SK-N-SH (cell line): ENCODE measurements around the gene TCF12. TPM values are rescaled to one million over a fixed set of nuclear protein-coding genes. Genes with fewer than 3 reads are reported as not detected.

Experiments
- CTCF ChIA-PET: fragments of 300-600, 350-600 bp; formaldehyde crosslinking; extraction: SDS; loops from one replicate; lab custom pipeline; 2021; lab: Yijun Ruan, JAX
- POLR2A ChIA-PET: fragments of 350-600 bp; sonication (Branson Sonifier 250); formaldehyde crosslinking; extraction: SDS; loops from one replicate; lab custom pipeline; 2020; ENCODE audit warnings: antibody characterized with exemption, inconsistent platforms; lab: Yijun Ruan, JAX
- DNase-seq: peaks from one replicate; pipeline ENCODE4 v3.0.0; 2012
- H2AFZ ChIP-seq: fragments of 200-600 bp; sonication (generic); 2 replicates; pipeline ENCODE4 v1.8.1; 2016; ENCODE audit warnings: antibody characterized with exemption, mild to moderate bottlenecking, low read depth
- H3F3A ChIP-seq: fragments of 200-600 bp; sonication (generic); replicated peaks from 2 replicates; pipeline ENCODE3; 2016; ENCODE audit warnings: antibody characterized with exemption, mild to moderate bottlenecking; ENCODE audit not compliant: insufficient read depth
- H3K27ac ChIP-seq, 2 experiments: fragments of 200-500 bp in 1 of 2; fragments of 200-600 bp in 1 of 2; sonication (Bioruptor generic) in 1 of 2; sonication (generic), shearing (Covaris generic) in 1 of 2; 2 replicates each; pipeline versions ENCODE4 v1.5.1 to v1.6.1; 2014 to 2016; ENCODE audit warnings: low read depth in 2 of 2, inconsistent platforms in 1 of 2, low read length in 1 of 2, mild to moderate bottlenecking in 1 of 2, mixed read lengths in 1 of 2
- H3K27me3 ChIP-seq: fragments of 200-600 bp; sonication (generic), shearing (Covaris generic); 2 replicates; pipeline ENCODE4 v1.6.1; 2016; ENCODE audit warnings: mixed run types; ENCODE audit not compliant: insufficient read depth
- H3K36me3 ChIP-seq, 2 experiments: fragments of 200-500 bp in 1 of 2; fragments of 200-600 bp in 1 of 2; sonication (Bioruptor generic) in 1 of 2; sonication (generic) in 1 of 2; replicated peaks in 1 of 2; 2 replicates each; pipeline versions ENCODE3 to v1.5.1; 2014 to 2016; ENCODE audit warnings: low read length in 1 of 2, mild to moderate bottlenecking in 1 of 2; ENCODE audit not compliant: insufficient read depth in 2 of 2, control insufficient read depth in 1 of 2
- H3K4me1 ChIP-seq, 2 experiments: fragments of 200-500 bp in 1 of 2; fragments of 200-600 bp in 1 of 2; sonication (Bioruptor generic) in 1 of 2; sonication (generic), shearing (Covaris generic) in 1 of 2; 2 replicates each; pipeline versions ENCODE4 v1.5.1 to v1.6.1; 2014 to 2016; ENCODE audit warnings: low read depth in 1 of 2, low read length in 1 of 2, mixed run types in 1 of 2; ENCODE audit not compliant: insufficient read depth in 2 of 2, control insufficient read depth in 1 of 2
- H3K4me2 ChIP-seq: fragments of 200-600 bp; sonication (generic), shearing (Covaris generic); 2 replicates; pipeline ENCODE4 v1.6.1; 2017; ENCODE audit warnings: mixed run types
- H3K4me3 ChIP-seq, 2 experiments: fragments of 200-500 bp in 1 of 2; fragments of 200-600 bp in 1 of 2; sonication (Bioruptor generic) in 1 of 2; sonication (generic), shearing (Covaris generic) in 1 of 2; 2 replicates each; pipeline versions ENCODE4 v1.5.1 to v1.8.1; 2014 to 2016; ENCODE audit warnings: low read depth in 2 of 2, inconsistent platforms in 1 of 2, low read length in 1 of 2, mild to moderate bottlenecking in 1 of 2, mixed read lengths in 1 of 2, moderate library complexity in 1 of 2
- H3K79me2 ChIP-seq: fragments of 200-600 bp; sonication (generic); 2 replicates; pipeline ENCODE4 v1.8.1; 2017; ENCODE audit warnings: mild to moderate bottlenecking; ENCODE audit not compliant: insufficient read depth
- H3K9ac ChIP-seq: fragments of 200-600 bp; sonication (generic); 2 replicates; pipeline ENCODE4 v1.6.1; 2017; ENCODE audit warnings: mixed run types
- H3K9me2 ChIP-seq: fragments of 200-600 bp; sonication (generic); 2 replicates; pipeline ENCODE4 v1.6.1; 2017; ENCODE audit warnings: mixed run types
- H3K9me3 ChIP-seq: fragments of 200-600 bp; sonication (generic); 2 replicates; pipeline ENCODE4 v1.6.1; 2017; ENCODE audit warnings: mixed run types, mild to moderate bottlenecking, moderate library complexity
- H4K20me1 ChIP-seq: fragments of 200-600 bp; sonication (generic); 2 replicates; pipeline ENCODE4 v1.6.1; 2017; ENCODE audit warnings: mild to moderate bottlenecking, mixed run types; ENCODE audit not compliant: insufficient read depth
- EP300 ChIP-seq, 2 experiments: IDR thresholded peaks; 2 replicates each; pipeline versions ENCODE4 v1.4.0 to v1.6.1; 2012; ENCODE audit warnings: borderline replicate concordance in 1 of 2, low read depth in 1 of 2, low read length in 1 of 2
- EZH2phosphoT487 ChIP-seq: fragments of 200-600 bp; sonication (generic); IDR thresholded peaks from 2 replicates; pipeline ENCODE4 v1.6.1; 2017; ENCODE audit warnings: low read depth, mixed run types, mild to moderate bottlenecking, antibody characterized with exemption, moderate library complexity, borderline replicate concordance
- GATA2 ChIP-seq: sonication (generic); formaldehyde crosslinking; IDR thresholded peaks from 2 replicates; pipeline ENCODE4 v1.5.0; 2020; ENCODE audit warnings: mild to moderate bottlenecking, missing genetic modification reagents
- MEF2A ChIP-seq: IDR thresholded peaks from 2 replicates; pipeline ENCODE4 v1.4.0; 2012; ENCODE audit warnings: low read depth, borderline replicate concordance
- NRF1 ChIP-seq: IDR thresholded peaks from 2 replicates; pipeline ENCODE4 v1.6.1; 2012; ENCODE audit warnings: low read depth, mild to moderate bottlenecking, low read length
- POLR2AphosphoS5 ChIP-seq: IDR thresholded peaks from 2 replicates; pipeline ENCODE4 v1.6.1; 2012; ENCODE audit warnings: low read depth, low read length
- RFX5 ChIP-seq: IDR thresholded peaks from 2 replicates; pipeline ENCODE4 v1.6.1; 2012; ENCODE audit warnings: mild to moderate bottlenecking, improper control_type of control experiment, low read length
- RXRA ChIP-seq: IDR thresholded peaks from 2 replicates; pipeline ENCODE4 v1.4.0; 2012; ENCODE audit warnings: low read depth, mild to moderate bottlenecking, borderline replicate concordance
- TEAD4 ChIP-seq: IDR thresholded peaks from 2 replicates; pipeline ENCODE4 v1.4.0; 2012; ENCODE audit warnings: mild to moderate bottlenecking, borderline replicate concordance; ENCODE audit not compliant: insufficient read depth
- WGBS: methylation state at CpG from one replicate; pipeline ENCODE4 v1.1.6; 2017; ENCODE audit warnings: low lambda C conversion rate; 5-methylcytosine and 5-hydroxymethylcytosine counted together
- polyA plus RNA-seq, 3 experiments: library from polyadenylated mRNA; depleted of rRNA; stranded (reverse); fragments of >200 nt; gene quantifications; 2 replicates each; pipeline ENCODE4 v1.2.3, GENCODE V29; 2012
- TF ChIP-seq, protein P1 (sequence below): IDR thresholded peaks from 2 replicates; pipeline ENCODE4 v1.4.0; 2012; ENCODE audit warnings: low read depth, borderline replicate concordance
- TF ChIP-seq, protein P2 (sequence below): IDR thresholded peaks from 2 replicates; pipeline ENCODE4 v1.4.0; 2012; ENCODE audit warnings: low read depth, borderline replicate concordance
- TF ChIP-seq, protein P3 (sequence below): IDR thresholded peaks from 2 replicates; pipeline ENCODE4 v1.4.0; 2012; ENCODE audit warnings: low read depth
- TF ChIP-seq, protein P4 (sequence below): IDR thresholded peaks from 2 replicates; pipeline ENCODE4; 2012
- TF ChIP-seq, protein P5 (sequence below): fragments of 150-350 bp; IDR thresholded peaks from 2 replicates; pipeline ENCODE4 v1.6.1; 2016; ENCODE audit warnings: mild to moderate bottlenecking, low read depth, low read length
- TF ChIP-seq, protein P6 (sequence below): fragments of 150-350 bp; IDR thresholded peaks from 2 replicates; pipeline ENCODE4 v1.6.1; 2017; ENCODE audit warnings: antibody characterized with exemption, low read length, low read depth, borderline replicate concordance

Gene TCF12
- polyA plus RNA-seq, 1 of the 3 experiments (the other 2 are of a cell fraction): 49.6 TPM

DNA sequence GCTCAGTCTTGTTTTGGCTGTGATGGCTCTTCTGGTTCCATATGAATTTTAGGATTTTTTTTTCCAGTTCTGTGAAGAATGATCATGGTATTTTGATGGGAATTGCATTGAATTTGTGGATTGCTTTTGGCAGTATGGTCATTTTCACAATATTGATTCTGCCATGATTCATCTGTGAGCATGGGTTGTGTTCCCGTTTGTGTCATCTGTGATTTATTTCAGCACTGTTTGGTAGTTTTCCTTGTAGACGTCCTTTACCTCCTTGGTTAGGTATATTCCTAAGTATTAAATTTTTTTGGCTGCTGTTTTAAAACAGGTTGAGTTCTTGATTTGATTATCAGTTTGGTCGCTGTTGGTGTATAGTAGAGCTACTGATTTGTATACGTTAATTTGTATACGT, 18.5 kb downstream of the TCF12 start:
- TF ChIP-seq, protein P1, sequence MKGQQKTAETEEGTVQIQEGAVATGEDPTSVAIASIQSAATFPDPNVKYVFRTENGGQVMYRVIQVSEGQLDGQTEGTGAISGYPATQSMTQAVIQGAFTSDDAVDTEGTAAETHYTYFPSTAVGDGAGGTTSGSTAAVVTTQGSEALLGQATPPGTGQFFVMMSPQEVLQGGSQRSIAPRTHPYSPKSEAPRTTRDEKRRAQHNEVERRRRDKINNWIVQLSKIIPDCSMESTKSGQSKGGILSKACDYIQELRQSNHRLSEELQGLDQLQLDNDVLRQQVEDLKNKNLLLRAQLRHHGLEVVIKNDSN: no peak
- POLR2A ChIA-PET: no interaction called here
- WGBS: 86% methylated on average over 5 of the region's 5 CpGs
- peaks cover 99% of the 10 kb centered on the region for H3K79me2 ChIP-seq
- no peak overlapping the region for H3K4me3 ChIP-seq
- H3K9me3 ChIP-seq: no peaks in the 10 kb centered on the region
- DNase-seq: no peak
- H3K36me3 ChIP-seq: peaks cover under 1 to 40% of the 10 kb centered on the region in 2 experiments
- no peak overlapping the region for H3K4me2 ChIP-seq
- H3K27ac ChIP-seq: no peak overlapping the region
- H3F3A ChIP-seq: peaks cover 5% of the 10 kb centered on the region
- H3K4me1 ChIP-seq: peaks cover 0 to 6% of the 10 kb centered on the region in 2 experiments; a peak in 2 of 4 replicates
- peaks cover 56% of the 10 kb centered on the region for H4K20me1 ChIP-seq
- CTCF ChIA-PET: no interaction called here
- no peak overlapping the region for H2AFZ ChIP-seq
- no peaks in the 10 kb centered on the region for H3K9me2 ChIP-seq
- no peak overlapping the region for H3K9ac ChIP-seq
- no peaks in the 10 kb centered on the region for H3K27me3 ChIP-seq

DNA sequence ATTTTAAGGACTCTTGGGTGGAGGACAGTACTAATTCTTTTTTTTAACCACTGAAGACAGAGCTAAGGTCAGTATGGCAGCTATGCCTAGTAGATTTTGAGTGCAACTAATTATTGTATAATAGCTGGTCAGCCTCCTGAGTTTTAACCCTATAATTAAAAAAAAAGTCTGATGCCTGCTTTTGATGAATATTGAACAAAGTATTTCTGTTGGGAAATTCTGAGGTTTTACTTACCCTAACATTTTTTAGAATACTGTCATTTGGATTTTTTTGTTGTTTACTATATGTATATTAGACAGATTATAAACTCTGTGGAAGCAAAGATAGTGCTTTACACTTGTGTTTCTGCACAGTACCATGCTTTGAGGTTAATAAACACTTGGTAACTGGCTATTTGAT, 20.8 kb downstream of the TCF12 start:
- Histone ChIP-seq H3K9me3 (no peaks in the 10 kb centered on the region), H3K4me2 (no peak overlapping the region), H3K27me3 (no peaks in the 10 kb centered on the region), H3K9ac (no peak overlapping the region), H3K27ac (no peak overlapping the region), H3F3A (no peaks in the 10 kb centered on the region), H3K4me1 (peaks cover 0 to 18% of the 10 kb centered on the region in 2 experiments; a peak in 2 of 4 replicates), H2AFZ (no peak overlapping the region), H3K9me2 (no peaks in the 10 kb centered on the region), H3K4me3 (no peak overlapping the region), H4K20me1 (peaks cover 58% of the 10 kb centered on the region), H3K79me2 (peaks cover 100% of the 10 kb centered on the region), H3K36me3 (peaks cover 0 to 35% of the 10 kb centered on the region in 2 experiments)
- POLR2A ChIA-PET: no interaction called here
- no peak for DNase-seq
- no peak for TF ChIP-seq GATA2 (CRISPR knock-in tag)
- no peak for TF ChIP-seq MEF2A
- no peak for TF ChIP-seq TEAD4
- no peak for TF ChIP-seq EP300 (IDR thresholded peaks at IDR 0.05; ENCODE audit: borderline replicate concordance in 1 of 2, low read depth in 1 of 2, low read length in 1 of 2)
- no peak for TF ChIP-seq POLR2AphosphoS5
- CTCF ChIA-PET: no interaction called here

DNA sequence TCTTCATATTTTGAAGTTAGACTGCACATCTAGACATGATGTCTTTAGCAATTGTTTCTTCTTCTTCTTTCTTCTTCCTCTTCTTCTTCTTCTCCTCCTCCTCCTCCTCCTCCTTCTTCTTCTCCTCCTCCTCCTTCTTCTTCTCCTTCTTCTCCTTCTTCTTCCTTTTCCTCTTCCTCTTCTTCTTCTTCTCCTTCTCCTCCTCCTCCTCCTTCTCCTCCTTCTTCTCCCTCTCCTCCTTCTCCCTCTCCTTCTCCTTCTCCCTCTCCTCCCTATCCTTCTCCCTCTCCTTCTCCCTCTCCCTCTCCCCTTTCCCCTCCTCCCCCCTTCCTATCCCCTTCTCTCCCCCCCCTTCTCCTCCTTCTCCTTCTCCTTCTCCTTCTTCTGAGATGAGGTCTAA, 21.9 kb downstream of the TCF12 start:
- Histone ChIP-seq H3K9me3 (0 out of 2 replicates have a peak, but pooled peaks cover under 1% of the 10 kb centered on the region), H3K79me2 (peaks cover 100% of the 10 kb centered on the region), H3F3A (no peaks in the 10 kb centered on the region), H3K9me2 (no peaks in the 10 kb centered on the region), H3K4me2 (no peak overlapping the region), H3K27ac (no peak overlapping the region), H4K20me1 (peaks cover 49% of the 10 kb centered on the region), H3K4me3 (no peak overlapping the region), H2AFZ (no peak overlapping the region), H3K36me3 (peaks cover 7 to 41% of the 10 kb centered on the region in 2 experiments), H3K27me3 (no peaks in the 10 kb centered on the region), H3K9ac (no peak overlapping the region), H3K4me1 (peaks cover 0 to 18% of the 10 kb centered on the region in 2 experiments; a peak in 2 of 4 replicates)
- TF ChIP-seq, protein P2, sequence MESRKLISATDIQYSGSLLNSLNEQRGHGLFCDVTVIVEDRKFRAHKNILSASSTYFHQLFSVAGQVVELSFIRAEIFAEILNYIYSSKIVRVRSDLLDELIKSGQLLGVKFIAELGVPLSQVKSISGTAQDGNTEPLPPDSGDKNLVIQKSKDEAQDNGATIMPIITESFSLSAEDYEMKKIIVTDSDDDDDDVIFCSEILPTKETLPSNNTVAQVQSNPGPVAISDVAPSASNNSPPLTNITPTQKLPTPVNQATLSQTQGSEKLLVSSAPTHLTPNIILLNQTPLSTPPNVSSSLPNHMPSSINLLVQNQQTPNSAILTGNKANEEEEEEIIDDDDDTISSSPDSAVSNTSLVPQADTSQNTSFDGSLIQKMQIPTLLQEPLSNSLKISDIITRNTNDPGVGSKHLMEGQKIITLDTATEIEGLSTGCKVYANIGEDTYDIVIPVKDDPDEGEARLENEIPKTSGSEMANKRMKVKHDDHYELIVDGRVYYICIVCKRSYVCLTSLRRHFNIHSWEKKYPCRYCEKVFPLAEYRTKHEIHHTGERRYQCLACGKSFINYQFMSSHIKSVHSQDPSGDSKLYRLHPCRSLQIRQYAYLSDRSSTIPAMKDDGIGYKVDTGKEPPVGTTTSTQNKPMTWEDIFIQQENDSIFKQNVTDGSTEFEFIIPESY: no peak
- TF ChIP-seq EZH2phosphoT487 (no peak), TEAD4 (no peak), RFX5 (no peak), NRF1 (no peak), RXRA (no peak)
- TF ChIP-seq, protein P3, sequence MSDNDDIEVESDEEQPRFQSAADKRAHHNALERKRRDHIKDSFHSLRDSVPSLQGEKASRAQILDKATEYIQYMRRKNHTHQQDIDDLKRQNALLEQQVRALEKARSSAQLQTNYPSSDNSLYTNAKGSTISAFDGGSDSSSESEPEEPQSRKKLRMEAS: no peak
- TF ChIP-seq, protein P4, sequence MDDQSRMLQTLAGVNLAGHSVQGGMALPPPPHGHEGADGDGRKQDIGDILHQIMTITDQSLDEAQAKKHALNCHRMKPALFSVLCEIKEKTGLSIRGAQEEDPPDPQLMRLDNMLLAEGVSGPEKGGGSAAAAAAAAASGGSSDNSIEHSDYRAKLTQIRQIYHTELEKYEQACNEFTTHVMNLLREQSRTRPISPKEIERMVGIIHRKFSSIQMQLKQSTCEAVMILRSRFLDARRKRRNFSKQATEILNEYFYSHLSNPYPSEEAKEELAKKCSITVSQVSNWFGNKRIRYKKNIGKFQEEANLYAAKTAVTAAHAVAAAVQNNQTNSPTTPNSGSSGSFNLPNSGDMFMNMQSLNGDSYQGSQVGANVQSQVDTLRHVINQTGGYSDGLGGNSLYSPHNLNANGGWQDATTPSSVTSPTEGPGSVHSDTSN: no peak
- TF ChIP-seq, protein P5, sequence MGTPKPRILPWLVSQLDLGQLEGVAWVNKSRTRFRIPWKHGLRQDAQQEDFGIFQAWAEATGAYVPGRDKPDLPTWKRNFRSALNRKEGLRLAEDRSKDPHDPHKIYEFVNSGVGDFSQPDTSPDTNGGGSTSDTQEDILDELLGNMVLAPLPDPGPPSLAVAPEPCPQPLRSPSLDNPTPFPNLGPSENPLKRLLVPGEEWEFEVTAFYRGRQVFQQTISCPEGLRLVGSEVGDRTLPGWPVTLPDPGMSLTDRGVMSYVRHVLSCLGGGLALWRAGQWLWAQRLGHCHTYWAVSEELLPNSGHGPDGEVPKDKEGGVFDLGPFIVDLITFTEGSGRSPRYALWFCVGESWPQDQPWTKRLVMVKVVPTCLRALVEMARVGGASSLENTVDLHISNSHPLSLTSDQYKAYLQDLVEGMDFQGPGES: no peak
- TF ChIP-seq, protein P6, sequence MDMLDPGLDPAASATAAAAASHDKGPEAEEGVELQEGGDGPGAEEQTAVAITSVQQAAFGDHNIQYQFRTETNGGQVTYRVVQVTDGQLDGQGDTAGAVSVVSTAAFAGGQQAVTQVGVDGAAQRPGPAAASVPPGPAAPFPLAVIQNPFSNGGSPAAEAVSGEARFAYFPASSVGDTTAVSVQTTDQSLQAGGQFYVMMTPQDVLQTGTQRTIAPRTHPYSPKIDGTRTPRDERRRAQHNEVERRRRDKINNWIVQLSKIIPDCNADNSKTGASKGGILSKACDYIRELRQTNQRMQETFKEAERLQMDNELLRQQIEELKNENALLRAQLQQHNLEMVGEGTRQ: no peak
- DNase-seq: no peak
- ChIA-PET POLR2A (interaction anchor here (0.7 kb wide), 1 partner anchor 46 kb away, joined by 3 read pairs; no protein-coding TSS in a partner anchor), CTCF (no interaction called here)
